Activated T-cell treated with anti-CD3 and anti-CD28 coated beads for 48 hours (primary cell): ENCODE measurements around the gene NPPC.

Experiments
- DNase-seq: peaks from one replicate; pipeline ENCODE4 v3.0.0-alpha.2; 2020; ENCODE audit warnings: low read depth

NPPC gene

GRCh38 chr2:231935207-231935524 lies 9.0 kb upstream of the NPPC start:
- no peak for DNase-seq

DNA sequence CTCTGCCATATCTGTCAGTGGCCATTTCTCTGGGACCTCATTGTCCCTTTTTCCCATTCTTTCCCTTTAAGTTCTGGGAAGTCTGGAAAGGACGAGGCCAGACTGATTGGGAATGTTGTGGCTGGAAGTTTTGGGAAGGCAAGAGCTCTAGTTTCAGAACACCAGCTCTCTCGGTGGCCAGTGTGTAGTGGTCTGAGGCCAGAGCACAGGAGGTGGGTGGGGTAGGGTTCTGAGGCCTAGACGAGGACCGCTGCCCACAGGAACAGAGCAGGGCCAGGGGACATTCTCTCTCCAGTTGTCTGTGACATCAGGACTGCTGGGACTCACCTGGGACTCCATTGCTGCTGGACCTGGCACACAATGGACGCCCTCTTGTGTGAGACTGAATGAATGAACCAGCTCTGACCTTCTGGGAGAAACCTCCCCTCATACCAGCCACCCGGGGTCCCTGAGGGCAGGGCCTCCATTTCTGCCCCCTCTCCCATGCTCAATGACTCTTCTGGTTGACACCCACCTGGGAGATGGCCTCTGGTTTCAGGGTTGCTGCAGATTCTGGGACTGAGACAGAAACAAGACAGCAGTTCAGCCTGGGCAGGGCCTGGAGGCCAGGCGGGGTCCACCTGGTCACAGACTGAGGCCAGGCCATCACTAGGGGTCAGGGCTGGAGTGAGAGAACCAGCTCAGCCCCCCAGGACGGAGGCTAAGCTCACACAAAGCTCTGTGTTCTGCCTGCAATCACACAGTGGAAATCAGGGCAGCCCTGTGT lies 8.4 kb upstream of the NPPC start:
- no peak for DNase-seq

GRCh38 chr2:231933916-231934401 lies 7.8 kb upstream of the NPPC start:
- DNase-seq, result no peak

GRCh38 chr2:231932985-231933915 lies 7.1 kb upstream of the NPPC start:
- DNase-seq, result no peak

GRCh38 chr2:231932711-231932970 lies 6.4 kb upstream of the NPPC start:
- DNase-seq, result no peak

- DNase-seq, result no peak
Measured at GRCh38 chr2:231931481-231931915, 5.3 kb upstream of the NPPC start.

DNA sequence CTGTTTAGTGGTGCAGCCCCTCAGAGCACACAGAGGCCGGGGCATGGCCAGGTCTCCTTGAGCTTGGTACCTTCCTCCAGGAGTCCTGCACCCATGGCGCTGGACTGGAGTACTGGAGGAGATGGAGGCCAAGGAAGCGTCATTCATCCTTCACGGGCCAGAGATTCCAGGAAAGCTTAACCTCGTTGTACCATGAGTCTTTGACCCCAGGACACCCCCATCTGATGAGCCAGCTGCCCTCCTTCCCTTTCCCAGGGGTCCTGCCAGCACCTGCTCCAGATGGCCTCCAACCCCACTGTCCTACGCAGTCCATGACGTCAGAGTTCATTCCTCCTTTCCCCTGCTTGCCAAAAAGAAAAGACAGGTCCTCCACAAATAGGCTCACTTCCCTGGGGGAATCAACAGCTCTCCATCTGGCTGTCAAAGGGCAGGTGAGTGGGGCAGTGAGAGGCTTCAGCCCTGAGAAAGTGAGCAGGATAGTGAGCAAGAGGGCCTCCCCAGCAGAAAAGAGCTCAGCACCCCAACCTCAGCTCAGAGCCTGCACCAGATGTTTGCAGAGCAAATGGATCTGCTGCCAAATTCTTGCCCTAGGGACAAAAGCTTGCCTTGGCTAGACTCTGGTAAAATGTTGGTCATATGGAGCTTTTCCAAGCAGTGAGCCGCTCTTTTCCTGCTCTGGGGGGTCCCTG lies 4.5 kb upstream of the NPPC start:
- no peak for DNase-seq

DNA sequence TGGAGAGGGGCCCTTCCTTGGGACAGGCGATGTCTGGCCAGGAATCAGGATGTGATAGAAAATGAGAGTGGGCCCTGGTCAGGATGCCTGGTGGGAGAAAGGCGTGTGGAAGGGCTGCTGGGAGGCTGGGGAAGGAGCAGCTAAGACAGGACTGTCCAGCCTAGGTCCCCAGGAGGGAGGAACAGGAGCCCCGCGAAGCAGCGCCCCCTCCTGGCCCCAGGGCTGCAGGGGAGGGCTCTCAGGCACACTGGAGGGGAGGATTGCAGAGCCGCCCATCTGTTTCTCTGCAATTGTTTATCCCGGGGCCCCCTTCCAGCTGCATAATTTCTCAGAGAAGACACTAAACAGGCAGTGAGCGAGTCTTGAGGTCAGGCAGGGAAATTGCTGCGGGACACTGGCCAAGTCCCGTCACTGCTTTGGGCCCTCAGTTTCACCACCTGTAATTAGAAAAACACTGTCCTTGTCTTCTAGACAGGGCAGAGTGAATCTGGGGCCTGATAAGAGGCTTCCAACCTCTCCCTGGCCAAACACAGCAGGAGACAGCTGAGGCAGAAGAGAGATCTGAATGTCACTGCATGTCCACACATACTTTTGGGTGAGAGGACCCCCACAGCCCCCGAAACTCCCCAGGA lies 3.9 kb upstream of the NPPC start:
- DNase-seq, result peak; percentile 34

- no peak for DNase-seq
Measured at GRCh38 chr2:231928901-231929725, 2.9 kb upstream of the NPPC start.

DNA sequence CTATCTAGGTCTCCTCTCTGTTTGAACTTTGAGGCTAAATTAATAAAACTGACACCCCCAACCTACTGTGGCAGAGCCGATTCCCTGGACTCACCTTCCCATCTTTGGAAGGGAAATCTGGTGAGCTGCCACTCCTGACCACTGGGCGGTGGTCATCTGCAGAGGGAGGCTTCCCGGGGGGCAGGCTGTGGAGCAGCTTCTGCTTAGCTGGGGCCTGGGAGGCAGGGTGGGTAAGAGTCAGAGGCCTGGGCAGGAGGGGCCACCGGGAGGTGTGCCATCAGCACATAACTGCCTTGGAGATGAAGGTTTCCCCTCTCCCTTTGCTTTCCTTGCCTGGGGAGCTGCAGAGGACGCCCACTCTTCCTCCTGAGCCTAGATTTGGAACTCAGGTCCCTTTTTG lies 2.3 kb upstream of the NPPC start:
- DNase-seq, result no peak

DNA sequence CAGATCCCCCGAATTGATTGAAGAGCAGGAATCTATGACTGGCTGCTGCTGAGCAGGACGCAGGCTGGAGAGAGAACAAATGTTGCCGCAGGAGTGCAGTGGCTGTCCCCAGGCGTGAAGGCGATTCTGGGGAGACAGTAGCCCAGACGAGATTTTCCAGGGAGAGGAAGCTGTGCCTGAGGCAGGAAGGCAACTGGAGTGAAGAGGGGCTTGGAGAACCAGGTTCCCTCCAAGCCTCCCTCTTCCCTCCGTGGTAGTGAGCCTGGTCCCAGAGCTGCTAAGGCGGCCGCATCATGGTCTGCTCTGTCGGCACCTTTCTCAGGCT lies 1.3 kb upstream of the NPPC start:
- DNase-seq, result no peak

DNA sequence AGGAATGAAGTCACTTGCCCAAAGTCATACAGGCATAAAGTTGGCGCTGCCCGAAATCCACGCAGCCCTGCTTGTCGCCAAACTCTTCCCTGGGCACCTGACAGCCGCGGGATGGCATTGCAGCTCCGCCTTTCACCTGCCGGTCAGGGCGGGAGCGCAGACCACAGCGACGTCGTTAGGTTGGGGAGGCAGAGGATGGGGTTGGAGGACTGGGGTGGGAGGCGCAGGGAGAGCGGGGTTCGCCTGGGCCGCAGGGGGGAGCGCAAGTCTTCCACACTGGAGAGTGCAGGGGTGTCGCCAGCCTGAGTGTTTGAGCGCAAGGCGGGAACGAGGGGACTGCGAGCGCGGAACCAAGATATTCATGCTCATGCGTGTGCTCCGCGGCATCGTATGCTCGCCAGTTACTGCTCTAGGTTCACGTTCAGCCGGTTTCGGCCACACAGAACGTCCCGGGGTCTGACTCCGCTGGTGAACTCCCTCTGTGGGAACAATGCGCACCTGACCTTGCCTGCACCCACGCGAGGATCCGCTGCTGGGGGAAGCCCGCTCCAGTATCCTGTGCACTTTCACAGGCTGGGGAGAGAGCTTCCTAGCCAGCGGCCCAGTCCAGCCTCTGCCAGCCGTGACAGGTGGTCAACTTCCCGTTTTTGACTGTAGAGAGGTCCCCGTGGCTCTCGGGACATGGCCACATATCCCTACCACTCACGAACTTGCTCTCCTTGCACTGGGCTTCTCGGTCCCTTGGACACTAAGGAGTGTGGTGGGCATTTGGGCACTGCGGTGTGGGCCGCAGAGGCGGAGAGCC lies 767 bp upstream of the NPPC start:
- DNase-seq, result peak; percentile 25

DNA sequence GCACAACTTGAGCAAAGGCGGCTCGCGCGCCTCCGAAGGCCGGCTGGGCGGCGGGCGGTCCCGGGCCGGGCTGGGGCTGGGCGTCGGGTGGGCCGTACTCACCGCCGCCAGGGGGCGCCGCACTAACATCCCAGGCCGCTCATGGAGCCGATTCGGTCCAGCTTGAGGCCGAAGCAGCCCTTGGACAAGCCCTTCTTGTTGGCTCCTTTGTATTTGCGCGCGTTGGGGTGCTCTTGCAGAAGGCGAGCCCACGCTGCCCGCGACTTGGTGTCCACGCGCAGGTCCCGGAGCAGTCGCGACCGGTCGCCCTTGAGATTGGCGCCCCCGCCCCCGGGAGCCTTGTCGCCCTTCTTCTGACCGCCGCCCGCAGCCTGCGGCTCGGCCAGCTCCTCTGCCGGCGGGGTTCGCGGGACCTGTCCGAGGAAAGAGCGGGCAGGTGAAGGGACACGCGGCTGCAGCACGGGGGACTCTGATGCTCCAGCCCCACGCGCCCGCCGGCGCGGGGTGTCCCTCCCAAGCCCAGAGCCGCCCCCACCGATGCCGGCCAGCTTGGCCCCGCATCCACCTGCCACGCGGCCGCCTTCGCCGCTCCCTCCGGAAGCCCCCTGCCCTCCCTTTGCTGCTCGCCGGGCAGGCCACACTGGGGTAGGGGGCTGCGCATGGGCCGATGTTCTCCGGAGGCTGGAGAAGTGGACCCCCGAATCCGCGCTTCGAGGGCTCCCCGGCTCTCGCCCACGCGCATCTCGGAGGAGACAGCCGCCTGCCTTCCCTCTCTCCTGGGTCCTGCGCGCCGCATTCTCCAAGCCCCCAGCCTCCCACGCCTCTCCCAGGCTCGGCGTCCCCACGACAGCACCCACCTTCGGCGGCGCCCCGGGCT lies 655 bp downstream of the NPPC start:
- peak; percentile 70 for DNase-seq

DNA sequence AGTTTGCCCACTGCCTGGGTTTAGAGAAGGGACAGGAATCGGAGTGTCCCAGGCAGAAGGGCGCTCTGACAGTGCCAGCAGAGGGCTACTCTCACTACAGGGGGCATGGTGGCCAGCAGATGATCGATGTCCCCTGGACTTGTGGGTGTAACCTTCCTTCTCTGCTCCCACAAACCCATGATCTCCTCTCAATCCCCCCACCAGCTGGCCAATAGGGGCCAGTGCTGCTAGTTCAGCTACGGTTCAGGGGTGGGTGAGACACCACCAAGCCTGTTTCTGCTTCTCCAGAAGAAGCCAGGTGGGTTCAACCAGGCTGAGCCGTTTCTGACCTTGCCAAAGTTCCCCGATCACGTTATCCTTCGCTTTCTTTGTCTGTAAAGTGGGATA lies 1.3 kb downstream of the NPPC start:
- DNase-seq, result no peak

DNA sequence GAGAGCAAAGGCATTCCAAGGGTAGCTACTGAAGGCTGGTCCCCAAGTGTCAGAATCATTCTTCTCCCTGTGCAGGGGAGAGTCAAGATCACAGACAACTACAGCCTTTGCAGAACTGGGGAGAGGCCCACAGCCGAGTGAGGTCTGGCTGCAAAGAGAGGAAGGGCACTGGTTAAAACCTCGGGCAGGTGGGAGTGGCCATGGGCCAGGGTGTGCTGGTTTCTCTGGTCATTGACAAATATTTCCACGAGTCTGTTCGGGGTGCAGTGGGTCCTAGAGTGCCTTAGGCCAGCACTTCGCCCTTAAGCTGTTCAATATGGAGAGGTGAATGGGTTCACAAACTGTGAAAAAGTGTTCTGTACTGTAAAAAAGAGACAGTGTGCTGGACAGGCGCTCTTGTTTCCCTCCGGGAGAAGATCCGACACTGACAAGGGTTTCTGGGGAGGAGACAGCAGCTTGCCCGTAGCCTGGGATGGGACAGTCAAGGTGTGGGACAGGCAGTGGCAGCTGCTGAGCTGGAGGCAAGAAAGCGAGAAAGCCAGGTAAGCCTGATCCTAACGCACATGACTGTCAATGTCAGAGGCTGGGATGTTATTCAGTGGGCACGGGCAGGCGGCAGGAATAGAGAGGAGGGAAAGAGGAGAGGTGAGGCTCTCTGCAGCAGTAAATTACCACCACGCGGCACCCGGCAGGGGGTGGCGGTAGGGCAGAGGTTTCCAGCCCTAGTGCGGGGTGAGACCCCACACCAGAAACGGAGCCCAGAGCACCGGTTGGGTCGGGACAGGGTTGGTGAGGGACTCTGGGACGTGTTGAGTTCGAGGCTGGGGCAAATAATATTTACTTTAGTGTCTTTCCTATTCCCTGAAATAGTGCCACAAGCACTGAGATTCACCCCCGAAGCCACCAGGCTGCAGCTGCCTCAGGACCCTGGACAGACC lies 2.0 kb downstream of the NPPC start:
- no peak for DNase-seq

- no peak for DNase-seq
Measured at GRCh38 chr2:231923010-231923344, 3.2 kb downstream of the NPPC start.

DNA sequence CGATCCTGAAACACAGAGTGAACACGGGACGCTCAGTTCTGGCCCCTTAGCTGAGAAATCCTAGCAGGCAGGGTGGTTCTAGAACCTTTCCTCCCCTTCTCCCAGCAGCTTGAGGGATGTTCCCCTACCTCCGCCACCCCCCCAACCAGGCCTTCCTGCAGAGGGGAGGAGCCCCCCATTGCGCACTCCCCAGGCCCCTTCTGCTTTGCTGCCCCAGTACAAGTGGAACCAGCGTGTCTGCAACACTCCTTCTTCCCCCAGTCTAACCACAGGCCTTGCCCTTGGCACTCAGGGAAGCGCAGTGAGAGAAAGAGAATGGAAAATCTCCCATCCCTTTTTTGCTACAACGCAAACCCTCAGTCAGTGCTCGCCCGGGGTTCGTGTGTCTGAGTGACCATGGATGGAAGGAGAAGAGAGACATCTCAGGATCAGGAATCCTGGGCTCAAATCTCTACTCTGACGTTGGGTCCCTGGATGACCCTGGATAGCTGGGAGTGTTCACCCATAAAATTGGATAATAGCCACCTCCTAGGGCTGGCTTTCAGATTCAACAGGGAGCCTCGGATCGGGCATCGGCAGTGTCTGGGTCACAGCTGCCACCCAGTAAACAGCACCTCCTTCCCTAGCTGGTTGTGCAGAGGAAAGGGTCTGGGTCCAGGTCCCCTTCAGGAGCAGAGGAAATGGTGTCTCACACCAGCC lies 3.7 kb downstream of the NPPC start:
- no peak for DNase-seq

- DNase-seq, result no peak
Measured at GRCh38 chr2:231920795-231921194, 5.4 kb downstream of the NPPC start.
